OCI-LY3 (cell line): ENCODE results near the gene TRMT112.
A peak's percentile ranks its signal among the peaks of the same experiment; 100 is the strongest.
"Not testable (repeated sequence)": the region's sequence is repeated elsewhere in the genome, so short reads cannot be mapped to it uniquely, and the experiment has no call there.

Experiments
- H2AFZ ChIP-seq: fragments of 200-600, 300-600 bp; shearing (Covaris generic); 2 replicates; pipeline ENCODE4 v1.6.0; 2014; ENCODE audit warnings: antibody characterized with exemption, low read depth, low read length
- H3K27ac ChIP-seq: fragments of 200-600, 300-600 bp; sonication (generic); 2 replicates; pipeline ENCODE4 v1.5.1; 2014; ENCODE audit warnings: mild to moderate bottlenecking, low read length, moderate library complexity, mixed read lengths
- H3K27me3 ChIP-seq: fragments of 200-600, 300-600 bp; sonication (generic); 2 replicates; pipeline ENCODE4 v1.6.1; 2014; ENCODE audit warnings: low read depth, low read length, mixed read lengths
- H3K36me3 ChIP-seq: fragments of 200-600, 300-600 bp; sonication (generic); replicated peaks from 2 replicates; pipeline ENCODE3; 2014; ENCODE audit warnings: low read depth, low read length, mixed read lengths
- H3K4me1 ChIP-seq: fragments of 300-600, 200-600 bp; sonication (generic); 2 replicates; pipeline ENCODE4 v1.6.1; 2014; ENCODE audit warnings: low read length, mixed read lengths
- H3K4me2 ChIP-seq: fragments of 200-600, 300-600 bp; sonication (generic); 2 replicates; pipeline ENCODE4 v1.6.1; 2014; ENCODE audit warnings: low read length, mixed read lengths
- H3K4me3 ChIP-seq: fragments of 300-600, 200-600 bp; sonication (generic); 2 replicates; pipeline ENCODE4 v1.5.1; 2014; ENCODE audit warnings: antibody characterized with exemption, mild to moderate bottlenecking, low read length, moderate library complexity
- H3K79me2 ChIP-seq: fragments of 300-600, 200-600 bp; shearing (Covaris generic); 2 replicates; pipeline ENCODE4 v1.6.1; 2014; ENCODE audit warnings: mild to moderate bottlenecking, low read length, mixed read lengths
- H3K9ac ChIP-seq: fragments of 300-600, 200-600 bp; shearing (Covaris generic); 2 replicates; pipeline ENCODE4 v1.6.0; 2014; ENCODE audit warnings: mild to moderate bottlenecking, low read length, moderate library complexity
- H3K9me3 ChIP-seq: fragments of 200-600, 300-600 bp; shearing (Covaris generic); 2 replicates; pipeline ENCODE4 v1.6.1; 2014; ENCODE audit warnings: low read length, mixed read lengths; ENCODE audit not compliant: insufficient read depth
- H4K20me1 ChIP-seq: fragments of 200-600, 300-600 bp; sonication (generic); 2 replicates; pipeline ENCODE4 v1.6.1; 2016; ENCODE audit warnings: low read length, mixed read lengths; ENCODE audit not compliant: insufficient read depth
- EZH2phosphoT487 ChIP-seq: fragments of 200-600 bp; shearing (Covaris generic); IDR thresholded peaks from 2 replicates; pipeline ENCODE4 v1.6.1; 2018; ENCODE audit warnings: antibody characterized with exemption, mixed run types, low read depth
- TF ChIP-seq, protein P1 (sequence below): fragments of 200-600, 300-600 bp; sonication (generic); IDR thresholded peaks from 2 replicates; pipeline ENCODE4 v1.5.1; 2014; ENCODE audit warnings: antibody characterized with exemption, low read length, low read depth

Gene TRMT112

GRCh38 chr11:64313491-64314145 lies 3.7 kb downstream of the TRMT112 start:
- Histone ChIP-seq H3K36me3 (peaks cover 17% of the 10 kb centered on the region), H3K27ac (no peak overlapping the region), H3K9ac (no peak overlapping the region), H4K20me1 (no peaks in the 10 kb centered on the region), H3K4me2 (no peak overlapping the region), H3K4me1 (peaks cover 8% of the 10 kb centered on the region), H3K4me3 (no peak overlapping the region), H3K79me2 (peaks cover 59% of the 10 kb centered on the region), H2AFZ (no peak overlapping the region), H3K27me3 (no peaks in the 10 kb centered on the region), H3K9me3 (no peaks in the 10 kb centered on the region)
- no peak for TF ChIP-seq EZH2phosphoT487
- TF ChIP-seq, protein P1, sequence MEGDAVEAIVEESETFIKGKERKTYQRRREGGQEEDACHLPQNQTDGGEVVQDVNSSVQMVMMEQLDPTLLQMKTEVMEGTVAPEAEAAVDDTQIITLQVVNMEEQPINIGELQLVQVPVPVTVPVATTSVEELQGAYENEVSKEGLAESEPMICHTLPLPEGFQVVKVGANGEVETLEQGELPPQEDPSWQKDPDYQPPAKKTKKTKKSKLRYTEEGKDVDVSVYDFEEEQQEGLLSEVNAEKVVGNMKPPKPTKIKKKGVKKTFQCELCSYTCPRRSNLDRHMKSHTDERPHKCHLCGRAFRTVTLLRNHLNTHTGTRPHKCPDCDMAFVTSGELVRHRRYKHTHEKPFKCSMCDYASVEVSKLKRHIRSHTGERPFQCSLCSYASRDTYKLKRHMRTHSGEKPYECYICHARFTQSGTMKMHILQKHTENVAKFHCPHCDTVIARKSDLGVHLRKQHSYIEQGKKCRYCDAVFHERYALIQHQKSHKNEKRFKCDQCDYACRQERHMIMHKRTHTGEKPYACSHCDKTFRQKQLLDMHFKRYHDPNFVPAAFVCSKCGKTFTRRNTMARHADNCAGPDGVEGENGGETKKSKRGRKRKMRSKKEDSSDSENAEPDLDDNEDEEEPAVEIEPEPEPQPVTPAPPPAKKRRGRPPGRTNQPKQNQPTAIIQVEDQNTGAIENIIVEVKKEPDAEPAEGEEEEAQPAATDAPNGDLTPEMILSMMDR, result no peak

DNA sequence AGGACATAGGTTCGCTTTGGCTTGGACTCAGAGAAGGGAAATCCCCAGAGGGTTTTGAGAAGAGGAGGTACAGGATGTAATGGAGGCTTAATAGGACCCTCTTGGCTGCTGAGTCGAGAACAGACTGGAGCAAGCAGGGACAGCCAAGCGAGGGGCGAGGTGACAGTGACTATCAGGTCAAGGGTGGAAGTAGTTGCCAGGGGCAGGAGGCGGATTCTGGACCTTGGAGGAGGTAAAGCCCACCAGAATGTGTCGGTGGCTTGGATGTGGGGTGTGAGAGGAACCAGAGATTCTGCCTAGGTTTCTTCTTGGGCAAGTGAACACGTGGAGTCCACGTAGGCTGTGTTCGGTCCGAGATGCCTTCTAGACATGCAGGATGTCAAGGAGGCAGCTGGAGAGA lies 4.4 kb downstream of the TRMT112 start:
- Histone ChIP-seq H3K27me3 (no peaks in the 10 kb centered on the region), H3K27ac (no peak overlapping the region), H3K4me3 (no peak overlapping the region), H3K79me2 (peaks cover 58% of the 10 kb centered on the region), H3K4me2 (no peak overlapping the region), H3K4me1 (peaks cover 8% of the 10 kb centered on the region), H3K36me3 (peaks cover 17% of the 10 kb centered on the region), H3K9ac (no peak overlapping the region), H2AFZ (no peak overlapping the region), H4K20me1 (no peaks in the 10 kb centered on the region), H3K9me3 (no peaks in the 10 kb centered on the region)
- TF ChIP-seq, protein P1, result no peak
- TF ChIP-seq EZH2phosphoT487, result no peak

GRCh38 chr11:64307795-64308194 lies 9.6 kb downstream of the TRMT112 start:
- not testable (repeated sequence) for H3K9ac ChIP-seq, H3K36me3 ChIP-seq, H3K27me3 ChIP-seq, H3K9me3 ChIP-seq, H4K20me1 ChIP-seq, H3K27ac ChIP-seq, H3K4me2 ChIP-seq, H3K4me3 ChIP-seq, H2AFZ ChIP-seq
- Histone ChIP-seq H3K79me2 (peaks cover 47% of the 10 kb centered on the region), H3K4me1 (peaks cover 22% of the 10 kb centered on the region)

- Histone ChIP-seq H3K27me3 (no peaks in the 10 kb centered on the region), H3K36me3 (peaks cover 7% of the 10 kb centered on the region), H3K4me2 (peak overlapping the region; percentile 90), H2AFZ (no peak overlapping the region), H3K9me3 (no peaks in the 10 kb centered on the region), H3K9ac (peak overlapping the region; percentile 88), H3K4me3 (peak overlapping the region; percentile 92), H3K27ac (peak overlapping the region; percentile 66), H3K4me1 (peaks cover 22% of the 10 kb centered on the region), H3K79me2 (peaks cover 41% of the 10 kb centered on the region), H4K20me1 (no peaks in the 10 kb centered on the region)
- TF ChIP-seq, protein P1, result no peak
- TF ChIP-seq EZH2phosphoT487, result no peak
Observed at GRCh38 chr11:64306876-64307622, 10.3 kb downstream of the TRMT112 start.
